WI38 (cell line): ENCODE data around the gene ADAT2.

Source experiments
- H3K4me3 ChIP-seq: 2 replicates; pipeline ENCODE4 v1.5.1; 2011; ENCODE audit warnings: low read depth, mild to moderate bottlenecking, control low read depth, low read length
- CTCF ChIP-seq: IDR thresholded peaks from 2 replicates; pipeline ENCODE4 v1.5.1; 2012; ENCODE audit warnings: low read depth, mild to moderate bottlenecking, control low read depth, low read length

The ADAT2 gene

GRCh38 chr6:143450453-143451371 lies at the start of gene ADAT2, which contains the start of gene PEX3:
TSS of gene ADAT2 (minus strand) at chr6:143450695. CDS start at chr6:143450658, 37 bp downstream.
TSS of gene PEX3 (plus strand) at chr6:143450805. CDS start at chr6:143451043, 238 bp downstream.
- H3K4me3 ChIP-seq: peak within 1 kb of the TSS; percentile 97
- no peak for TF ChIP-seq CTCF

GRCh38 chr6:143498428-143498827 lies 47.9 kb upstream of the ADAT2 start:
- no peak overlapping the region for H3K4me3 ChIP-seq
- TF ChIP-seq CTCF: no peak

GRCh38 chr6:143496974-143497373 lies 46.5 kb upstream of the ADAT2 start:
- TF ChIP-seq CTCF: no peak
- no peak overlapping the region for H3K4me3 ChIP-seq

GRCh38 chr6:143490775-143491174 lies 40.3 kb upstream of the ADAT2 start:
- H3K4me3 ChIP-seq: no peak overlapping the region
- no peak for TF ChIP-seq CTCF

GRCh38 chr6:143490244-143490643 lies 39.7 kb upstream of the ADAT2 start:
- no peak overlapping the region for H3K4me3 ChIP-seq
- no peak for TF ChIP-seq CTCF

- TF ChIP-seq CTCF: no peak
- no peak overlapping the region for H3K4me3 ChIP-seq
These were observed 36.3 kb upstream of the ADAT2 start for GRCh38 chr6:143486752-143487151.

- TF ChIP-seq CTCF: no peak
These were observed 35.5 kb upstream of the ADAT2 start for GRCh38 chr6:143485967-143486366.

More at GRCh38 chr6:143485967-143486366, 35.5 kb upstream of the ADAT2 start:
- H3K4me3 ChIP-seq: no peak overlapping the region
